Gastrocnemius medialis (tissue), 4 donors: ENCODE data around the gene ENKD1.

Source experiments
- POLR2A ChIP-seq, 2 donors: fragments of 450-650 bp; IDR thresholded peaks; one replicate each; pipeline ENCODE4 v1.6.1; 2017; ENCODE audit warnings: antibody characterized with exemption in 2 of 2, mild to moderate bottlenecking in 2 of 2, moderate library complexity in 2 of 2
- TF ChIP-seq, protein P1 (sequence below), 5 experiments: fragments of 450-650 bp in 3 of 5; fragments of 200-600 bp in 2 of 5; sonication (generic) in 2 of 5; IDR thresholded peaks in 4 of 5; conservative IDR thresholded peaks in 1 of 5; 1 replicate in 4 of 5; 2 replicates in 1 of 5; pipeline ENCODE4 v1.5.1; 2016 to 2019; ENCODE audit warnings: antibody characterized with exemption in 5 of 5, mild to moderate bottlenecking in 3 of 5, moderate library complexity in 3 of 5

DNA sequence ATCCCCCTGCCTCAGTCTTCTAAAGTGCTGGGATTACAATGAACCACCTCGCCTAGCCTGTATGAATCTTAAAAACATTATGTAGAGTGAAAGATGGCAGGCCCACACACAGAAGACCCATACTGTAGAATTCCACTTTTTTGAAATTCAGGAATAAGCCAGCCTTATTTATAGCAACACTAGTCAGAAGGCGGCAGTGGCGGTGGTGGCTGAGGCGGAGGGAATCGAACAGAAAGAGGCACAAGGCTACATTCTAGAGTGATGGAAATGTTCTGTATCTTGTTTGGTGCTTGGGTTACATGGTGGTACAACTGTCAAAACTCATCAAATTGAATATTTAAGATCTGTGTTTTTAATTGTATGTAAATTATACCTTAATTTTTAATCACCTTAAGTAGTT lies 41.2 kb upstream of the ENKD1 start:
- TF ChIP-seq, protein P1, sequence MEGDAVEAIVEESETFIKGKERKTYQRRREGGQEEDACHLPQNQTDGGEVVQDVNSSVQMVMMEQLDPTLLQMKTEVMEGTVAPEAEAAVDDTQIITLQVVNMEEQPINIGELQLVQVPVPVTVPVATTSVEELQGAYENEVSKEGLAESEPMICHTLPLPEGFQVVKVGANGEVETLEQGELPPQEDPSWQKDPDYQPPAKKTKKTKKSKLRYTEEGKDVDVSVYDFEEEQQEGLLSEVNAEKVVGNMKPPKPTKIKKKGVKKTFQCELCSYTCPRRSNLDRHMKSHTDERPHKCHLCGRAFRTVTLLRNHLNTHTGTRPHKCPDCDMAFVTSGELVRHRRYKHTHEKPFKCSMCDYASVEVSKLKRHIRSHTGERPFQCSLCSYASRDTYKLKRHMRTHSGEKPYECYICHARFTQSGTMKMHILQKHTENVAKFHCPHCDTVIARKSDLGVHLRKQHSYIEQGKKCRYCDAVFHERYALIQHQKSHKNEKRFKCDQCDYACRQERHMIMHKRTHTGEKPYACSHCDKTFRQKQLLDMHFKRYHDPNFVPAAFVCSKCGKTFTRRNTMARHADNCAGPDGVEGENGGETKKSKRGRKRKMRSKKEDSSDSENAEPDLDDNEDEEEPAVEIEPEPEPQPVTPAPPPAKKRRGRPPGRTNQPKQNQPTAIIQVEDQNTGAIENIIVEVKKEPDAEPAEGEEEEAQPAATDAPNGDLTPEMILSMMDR (IDR thresholded peaks at IDR 0.05 in 4 of 5, conservative IDR thresholded peaks at IDR 0.05 in 1 of 5), result no peak
- TF ChIP-seq POLR2A (IDR thresholded peaks at IDR 0.05), result no peak
